Suprapubic skin (tissue), 4 donors: ENCODE data around the gene PIK3CD. TPM values are rescaled to one million over a fixed set of nuclear protein-coding genes. Genes with fewer than 3 reads are reported as not detected.

Source experiments
- DNase-seq, 2 donors: peaks; one replicate each; pipeline ENCODE4 v3.0.0-alpha.2; 2019; ENCODE audit warnings: low spot score in 2 of 2
- H3K27ac ChIP-seq: fragments of 200-600 bp; sonication (generic); one replicate; pipeline ENCODE4 v1.5.1; 2019
- H3K27me3 ChIP-seq: fragments of 200-600 bp; sonication (generic); one replicate; pipeline ENCODE4 v1.5.1; 2019
- H3K36me3 ChIP-seq: fragments of 200-600 bp; sonication (generic); one replicate; pipeline ENCODE4 v1.5.1; 2019
- H3K4me1 ChIP-seq: fragments of 200-600 bp; sonication (generic); one replicate; pipeline ENCODE4 v1.5.1; 2019
- H3K4me3 ChIP-seq: fragments of 200-600 bp; sonication (generic); one replicate; pipeline ENCODE4 v1.5.1; 2019; ENCODE audit warnings: mild to moderate bottlenecking
- H3K9me3 ChIP-seq: fragments of 200-600 bp; sonication (generic); one replicate; pipeline ENCODE4 v1.5.1; 2019
- CTCF ChIP-seq, 2 donors: fragments of 200-600 bp in 1 of 2; fragments of 450-650 bp in 1 of 2; sonication (generic) in 1 of 2; IDR thresholded peaks; one replicate each; pipeline ENCODE4 v1.5.1; 2016 to 2019; ENCODE audit warnings: antibody characterized with exemption in 2 of 2, mild to moderate bottlenecking in 1 of 2, moderate library complexity in 1 of 2
- EP300 ChIP-seq: sonication (generic); formaldehyde crosslinking; IDR thresholded peaks from one replicate; pipeline ENCODE4 v1.6.1; 2017; ENCODE audit warnings: antibody characterized with exemption
- POLR2A ChIP-seq, 2 donors: fragments of 450-650 bp; IDR thresholded peaks; one replicate each; pipeline ENCODE4 v1.6.1; 2017; ENCODE audit warnings: antibody characterized with exemption in 2 of 2, mild to moderate bottlenecking in 2 of 2, moderate library complexity in 2 of 2
- POLR2AphosphoS5 ChIP-seq, 3 donors: sonication (generic); formaldehyde crosslinking; IDR thresholded peaks; one replicate each; pipeline ENCODE4 v1.6.1; 2017; ENCODE audit warnings: antibody characterized with exemption in 3 of 3
- WGBS: methylation state at CpG from one replicate; pipeline ENCODE4 v1.1.5; 2018; 5-methylcytosine and 5-hydroxymethylcytosine counted together
- total RNA-seq, 4 donors: library from RNA; depleted of rRNA; stranded (reverse); fragments of >200 nt; gene quantifications; one replicate each; pipeline ENCODE4 v1.1.0, GENCODE V29; 2016

The PIK3CD gene
- total RNA-seq, 4 donors from 2014 or later: 4.0 to 8.6 (median 6.4) TPM

GRCh38 chr1:9607352-9607751 is 44.2 kb upstream of the PIK3CD start:
- TF ChIP-seq EP300: no peak
- TF ChIP-seq POLR2AphosphoS5 (IDR thresholded peaks at IDR 0.05): no peak
- no peak for TF ChIP-seq POLR2A (IDR thresholded peaks at IDR 0.05)
- TF ChIP-seq CTCF (IDR thresholded peaks at IDR 0.05): no peak
- WGBS: 88% methylated on average over 19 of the region's 19 CpGs
- H3K9me3 ChIP-seq: no peaks in the 10 kb centered on the region
- no peaks in the 10 kb centered on the region for H3K4me1 ChIP-seq
- H3K27ac ChIP-seq: no peak overlapping the region
- no peaks in the 10 kb centered on the region for H3K27me3 ChIP-seq
- no peak for DNase-seq
- H3K36me3 ChIP-seq: peaks cover 88% of the 10 kb centered on the region
- H3K4me3 ChIP-seq: no peak overlapping the region

- WGBS: 100% methylated on average over 2 of the region's 5 CpGs
- Histone ChIP-seq H3K4me3 (no peak overlapping the region), H3K4me1 (no peaks in the 10 kb centered on the region), H3K36me3 (peaks cover 79% of the 10 kb centered on the region), H3K27ac (no peak overlapping the region), H3K27me3 (no peaks in the 10 kb centered on the region), H3K9me3 (no peaks in the 10 kb centered on the region)
- TF ChIP-seq CTCF (IDR thresholded peaks at IDR 0.05): no peak
- no peak for TF ChIP-seq EP300
- no peak for TF ChIP-seq POLR2AphosphoS5 (IDR thresholded peaks at IDR 0.05)
- no peak for TF ChIP-seq POLR2A (IDR thresholded peaks at IDR 0.05)
- no peak for DNase-seq
Measured at GRCh38 chr1:9609998-9610397, 41.5 kb upstream of the PIK3CD start.

GRCh38 chr1:9610548-9610947 is 41.0 kb upstream of the PIK3CD start:
- Histone ChIP-seq H3K36me3 (peaks cover 74% of the 10 kb centered on the region), H3K27ac (no peak overlapping the region), H3K9me3 (no peaks in the 10 kb centered on the region), H3K4me1 (no peaks in the 10 kb centered on the region), H3K4me3 (no peak overlapping the region), H3K27me3 (no peaks in the 10 kb centered on the region)
- WGBS: over 99% methylated on average over 19 of the region's 25 CpGs
- DNase-seq: no peak
- no peak for TF ChIP-seq POLR2AphosphoS5 (IDR thresholded peaks at IDR 0.05)
- TF ChIP-seq EP300: no peak
- no peak for TF ChIP-seq POLR2A (IDR thresholded peaks at IDR 0.05)
- TF ChIP-seq CTCF (IDR thresholded peaks at IDR 0.05): no peak

- H3K36me3 ChIP-seq: peaks cover 68% of the 10 kb centered on the region
- no peak for DNase-seq
- 86% methylated on average over 13 of the region's 13 CpGs for WGBS
- H3K27me3 ChIP-seq: no peaks in the 10 kb centered on the region
- no peaks in the 10 kb centered on the region for H3K9me3 ChIP-seq
- no peaks in the 10 kb centered on the region for H3K4me1 ChIP-seq
- H3K27ac ChIP-seq: no peak overlapping the region
- H3K4me3 ChIP-seq: no peak overlapping the region
- TF ChIP-seq POLR2A (IDR thresholded peaks at IDR 0.05) (no peak), POLR2AphosphoS5 (IDR thresholded peaks at IDR 0.05) (no peak), CTCF (IDR thresholded peaks at IDR 0.05) (no peak), EP300 (no peak)
Measured at GRCh38 chr1:9611716-9612115, 39.8 kb upstream of the PIK3CD start.

GRCh38 chr1:9612162-9612845 is 39.2 kb upstream of the PIK3CD start:
- H3K4me1 ChIP-seq: no peaks in the 10 kb centered on the region
- H3K4me3 ChIP-seq: no peak overlapping the region
- no peaks in the 10 kb centered on the region for H3K27me3 ChIP-seq
- no peaks in the 10 kb centered on the region for H3K9me3 ChIP-seq
- no CpG with 5 or more reads among the region's 11 CpGs for WGBS
- TF ChIP-seq POLR2AphosphoS5 (IDR thresholded peaks at IDR 0.05): no peak
- no peak for TF ChIP-seq EP300
- DNase-seq: no peak
- H3K36me3 ChIP-seq: peaks cover 63% of the 10 kb centered on the region
- no peak overlapping the region for H3K27ac ChIP-seq
